Mesenchymal stem cell (in vitro differentiated cells and primary cell): ENCODE measurements around the gene METTL13.
A peak's percentile ranks its signal among the peaks of the same experiment; 100 is the strongest.

Experiments used
- DNase-seq: peaks from one replicate; pipeline ENCODE4 v3.0.0-alpha.2; 2013
- H2AFZ ChIP-seq: one replicate; pipeline ENCODE4 v1.6.1; 2013; ENCODE audit warnings: low read depth, mild to moderate bottlenecking, control low read depth, inconsistent platforms, low read length, moderate library complexity
- H2AK5ac ChIP-seq: 2 replicates; pipeline ENCODE4 v1.6.1; 2013; ENCODE audit warnings: low read length, moderate library complexity, mild to moderate bottlenecking, inconsistent platforms; ENCODE audit not compliant: severe bottlenecking
- H2BK120ac ChIP-seq: one replicate; pipeline ENCODE4 v1.6.1; 2013; ENCODE audit warnings: low read depth, mild to moderate bottlenecking, inconsistent platforms, low read length, moderate library complexity
- H2BK12ac ChIP-seq, 2 experiments: one replicate each; pipeline ENCODE4 v1.6.1; 2013; ENCODE audit warnings: inconsistent platforms in 2 of 2, low read length in 2 of 2, mild to moderate bottlenecking in 2 of 2, moderate library complexity in 2 of 2, control low read depth in 1 of 2
- H2BK15ac ChIP-seq: one replicate; pipeline ENCODE4 v1.6.1; 2013; ENCODE audit warnings: mild to moderate bottlenecking, low read depth, inconsistent platforms; ENCODE audit not compliant: poor library complexity, severe bottlenecking
- H2BK5ac ChIP-seq: 2 replicates; pipeline ENCODE4 v1.6.1; 2013; ENCODE audit warnings: low read depth, mild to moderate bottlenecking, low read length, control low read depth, inconsistent platforms; ENCODE audit not compliant: poor library complexity, severe bottlenecking
- H3K14ac ChIP-seq, 2 experiments: one replicate each; pipeline ENCODE4 v1.6.1; 2013; ENCODE audit warnings: inconsistent platforms in 2 of 2, low read length in 2 of 2, control low read depth in 1 of 2, mild to moderate bottlenecking in 1 of 2, moderate library complexity in 1 of 2
- H3K18ac ChIP-seq, 2 experiments: one replicate each; pipeline ENCODE4 v1.6.1; 2013; ENCODE audit warnings: inconsistent platforms in 2 of 2, low read length in 2 of 2, control low read depth in 1 of 2, low read depth in 1 of 2, mild to moderate bottlenecking in 1 of 2
- H3K23ac ChIP-seq, 2 experiments: one replicate each; pipeline ENCODE4 v1.6.1; 2013; ENCODE audit warnings: inconsistent platforms in 2 of 2, low read length in 2 of 2, mild to moderate bottlenecking in 2 of 2, moderate library complexity in 2 of 2, control low read depth in 1 of 2
- H3K27ac ChIP-seq: 2 replicates; pipeline ENCODE4 v1.5.1; 2013; ENCODE audit warnings: mild to moderate bottlenecking, moderate library complexity, low read length, control low read depth, inconsistent platforms; ENCODE audit not compliant: poor library complexity, severe bottlenecking
- H3K27me3 ChIP-seq, 2 experiments: 2 replicates each; pipeline versions ENCODE4 v1.6.1 to v1.7.0; 2013; ENCODE audit warnings: low read length in 2 of 2, mild to moderate bottlenecking in 2 of 2, moderate library complexity in 2 of 2, control low read depth in 1 of 2, inconsistent platforms in 1 of 2; ENCODE audit not compliant: control insufficient read depth in 1 of 2, insufficient read depth in 1 of 2
- H3K36me3 ChIP-seq, 2 experiments: 2 replicates each; pipeline versions ENCODE4 v1.6.1 to v1.7.0; 2013; ENCODE audit warnings: low read length in 2 of 2, control low read depth in 1 of 2, inconsistent platforms in 1 of 2, low read depth in 1 of 2, mild to moderate bottlenecking in 1 of 2; ENCODE audit not compliant: insufficient read depth in 2 of 2, control insufficient read depth in 1 of 2
- H3K4ac ChIP-seq, 2 experiments: one replicate each; pipeline ENCODE4 v1.6.1; 2013; ENCODE audit warnings: inconsistent platforms in 2 of 2, low read length in 2 of 2, mild to moderate bottlenecking in 2 of 2, moderate library complexity in 2 of 2, control low read depth in 1 of 2, low read depth in 1 of 2
- H3K4me1 ChIP-seq: 2 replicates; pipeline ENCODE4 v1.6.1; 2013; ENCODE audit warnings: low read depth, low read length, control low read depth; ENCODE audit not compliant: control insufficient read depth, insufficient read depth
- H3K4me2 ChIP-seq: 2 replicates; pipeline ENCODE4 v1.6.1; 2013; ENCODE audit warnings: low read length, mild to moderate bottlenecking, inconsistent platforms; ENCODE audit not compliant: poor library complexity, severe bottlenecking
- H3K4me3 ChIP-seq, 2 experiments: 2 replicates each; pipeline versions ENCODE4 v1.5.1 to v1.7.0; 2013; ENCODE audit warnings: low read length in 2 of 2, mild to moderate bottlenecking in 2 of 2, control low read depth in 1 of 2, low read depth in 1 of 2; ENCODE audit not compliant: insufficient read depth in 1 of 2
- H3K79me1 ChIP-seq: replicated peaks from 2 replicates; pipeline ENCODE4 v1.6.1; 2013; ENCODE audit warnings: mild to moderate bottlenecking, control low read depth, low read length, inconsistent platforms; ENCODE audit not compliant: poor library complexity, severe bottlenecking
- H3K9ac ChIP-seq: 2 replicates; pipeline ENCODE4 v1.7.0; 2013; ENCODE audit warnings: mild to moderate bottlenecking, low read length, moderate library complexity
- H3K9me3 ChIP-seq: 2 replicates; pipeline ENCODE4 v1.7.0; 2013; ENCODE audit warnings: mild to moderate bottlenecking, low read length; ENCODE audit not compliant: control insufficient read depth
- H4K8ac ChIP-seq: one replicate; pipeline ENCODE4 v1.6.1; 2013; ENCODE audit warnings: inconsistent platforms, mild to moderate bottlenecking, low read length, moderate library complexity
- H4K91ac ChIP-seq: one replicate; pipeline ENCODE4 v1.6.1; 2013; ENCODE audit warnings: mild to moderate bottlenecking, low read length, inconsistent platforms
- WGBS: methylation state at CpG from one replicate; pipeline ENCODE4 v1.1.7; 2013; ENCODE audit warnings: mixed read lengths; 5-methylcytosine and 5-hydroxymethylcytosine counted together

METTL13 gene

GRCh38 chr1:171796592-171796991 is 15.1 kb downstream of the METTL13 start:
- H2AFZ ChIP-seq, result no peak overlapping the region
- no peak overlapping the region for H3K14ac ChIP-seq
- H2BK120ac ChIP-seq, result no peak overlapping the region
- no peak overlapping the region for H2BK15ac ChIP-seq
- H3K4me2 ChIP-seq, result no peak overlapping the region
- H2AK5ac ChIP-seq, result no peak overlapping the region
- peaks cover 7% of the 10 kb centered on the region for H3K79me1 ChIP-seq
- 97% methylated on average over 5 of the region's 5 CpGs for WGBS
- peaks cover 2% of the 10 kb centered on the region for H3K4me1 ChIP-seq
- no peak overlapping the region for H4K8ac ChIP-seq
- no peak for DNase-seq
- peaks cover 18 to 49% of the 10 kb centered on the region in 2 experiments for H3K36me3 ChIP-seq
- no peaks in the 10 kb centered on the region for H3K9me3 ChIP-seq
- no peak overlapping the region for H2BK12ac ChIP-seq
- H3K27ac ChIP-seq, result no peak overlapping the region
- no peak overlapping the region for H3K9ac ChIP-seq
- no peaks in the 10 kb centered on the region for H3K27me3 ChIP-seq
- H3K18ac ChIP-seq, result no peak overlapping the region
- no peak overlapping the region for H4K91ac ChIP-seq
- no peak overlapping the region for H3K4ac ChIP-seq
- H2BK5ac ChIP-seq, result no peak overlapping the region
- no peak overlapping the region for H3K23ac ChIP-seq
- H3K4me3 ChIP-seq, result no peak overlapping the region

- Histone ChIP-seq H2BK12ac (no peak overlapping the region), H3K27me3 (no peaks in the 10 kb centered on the region), H2BK15ac (no peak overlapping the region), H4K8ac (no peak overlapping the region), H4K91ac (no peak overlapping the region), H3K4me1 (peaks cover 2% of the 10 kb centered on the region), H3K4me3 (no peak overlapping the region), H3K79me1 (peaks cover 2% of the 10 kb centered on the region), H3K23ac (no peak overlapping the region), H2AFZ (no peak overlapping the region), H3K27ac (no peak overlapping the region), H2BK5ac (no peak overlapping the region), H3K4me2 (no peak overlapping the region), H3K9me3 (no peaks in the 10 kb centered on the region), H2AK5ac (no peak overlapping the region), H3K18ac (no peak overlapping the region), H2BK120ac (no peak overlapping the region), H3K9ac (peak overlapping the region; percentile 35), H3K36me3 (peaks cover 14 to 36% of the 10 kb centered on the region in 2 experiments), H3K4ac (no peak overlapping the region), H3K14ac (no peak overlapping the region)
- 96% methylated on average over 3 of the region's 3 CpGs for WGBS
- DNase-seq, result no peak
These were observed 16.9 kb downstream of the METTL13 start for GRCh38 chr1:171798311-171798710.

- WGBS, result 93% methylated on average over 3 of the region's 3 CpGs
These were observed 17.3 kb downstream of the METTL13 start for GRCh38 chr1:171798765-171799164.

GRCh38 chr1:171799166-171799565 is 17.7 kb downstream of the METTL13 start:
- Histone ChIP-seq H3K4me3 (no peak overlapping the region), H3K4ac (no peak overlapping the region), H3K23ac (no peak overlapping the region), H2BK15ac (no peak overlapping the region), H3K14ac (no peak overlapping the region), H2BK12ac (no peak overlapping the region), H3K9me3 (no peaks in the 10 kb centered on the region), H3K79me1 (peaks cover 2% of the 10 kb centered on the region), H3K27ac (no peak overlapping the region), H3K4me2 (no peak overlapping the region), H4K8ac (no peak overlapping the region), H3K18ac (no peak overlapping the region), H2AFZ (no peak overlapping the region), H3K4me1 (no peaks in the 10 kb centered on the region), H3K9ac (peak overlapping the region; percentile 35), H3K36me3 (peaks cover 14 to 36% of the 10 kb centered on the region in 2 experiments), H4K91ac (no peak overlapping the region), H2AK5ac (no peak overlapping the region), H2BK120ac (no peak overlapping the region), H3K27me3 (no peaks in the 10 kb centered on the region), H2BK5ac (no peak overlapping the region)
- WGBS, result 89% methylated on average over 3 of the region's 4 CpGs
- no peak for DNase-seq

More at GRCh38 chr1:171798765-171799164, 17.3 kb downstream of the METTL13 start:
- Histone ChIP-seq H3K4me1 (peaks cover 2% of the 10 kb centered on the region), H2BK12ac (no peak overlapping the region), H2BK15ac (no peak overlapping the region), H3K9ac (peak overlapping the region; percentile 35), H3K27me3 (no peaks in the 10 kb centered on the region), H3K23ac (no peak overlapping the region), H2AK5ac (no peak overlapping the region), H3K14ac (no peak overlapping the region), H2BK5ac (no peak overlapping the region), H3K4me2 (no peak overlapping the region), H4K91ac (no peak overlapping the region), H3K4ac (no peak overlapping the region), H3K27ac (no peak overlapping the region), H2BK120ac (no peak overlapping the region), H3K18ac (no peak overlapping the region), H3K9me3 (no peaks in the 10 kb centered on the region), H3K4me3 (no peak overlapping the region), H3K79me1 (peaks cover 2% of the 10 kb centered on the region), H4K8ac (no peak overlapping the region), H3K36me3 (peaks cover 14 to 36% of the 10 kb centered on the region in 2 experiments), H2AFZ (no peak overlapping the region)
- no peak for DNase-seq
